HCT116 (cell line): ENCODE measurements around the gene ITPKB. TPM values are rescaled to one million over a fixed set of nuclear protein-coding genes. Genes with fewer than 3 reads are reported as not detected.

Source experiments
- ATAC-seq: fragments of 200-7000 bp; cut with Tn5 transposase; 2 replicates; pipeline ENCODE4 v1.9.1; 2020; ENCODE audit warnings: mild to moderate bottlenecking, moderate library complexity
- BruUV-seq: library from RNA; stranded (reverse); fragments of 400-500 nt; replicated peaks from 2 replicates; lab custom pipeline; 2021; lab: Mats Ljungman, UMichigan
- CTCF ChIA-PET: fragments of 300-600 bp; sonication (Branson Sonifier 250); formaldehyde crosslinking; loops from one replicate; lab custom pipeline; 2021; ENCODE audit warnings: antibody characterized with exemption; lab: Charles Lee
- POLR2A ChIA-PET: fragments of 300-600, 350-600 bp; sonication (Branson Sonifier 250); formaldehyde crosslinking; loops from one replicate; lab custom pipeline; 2021; ENCODE audit warnings: antibody characterized with exemption; lab: Charles Lee
- RAD21 ChIA-PET, 2 experiments: fragments of 300-600 bp; sonication (Branson Sonifier 250); formaldehyde crosslinking; loops; one replicate each; lab custom pipeline; 2023; ENCODE audit warnings: low total read pairs in 2 of 2; ENCODE audit not compliant: uncharacterized antibody in 2 of 2, unreplicated experiment in 2 of 2, low non-redundant PET in 1 of 2; lab: Charles Lee
- DNase-seq: peaks from one replicate; pipeline ENCODE4 v3.0.0-alpha.2; 2010; ENCODE audit warnings: low read depth, low spot score
- H2AFZ ChIP-seq: fragments of 200-600 bp; shearing (Covaris generic), sonication (generic); 2 replicates; pipeline ENCODE4 v1.6.1; 2017; ENCODE audit warnings: low read depth, mixed run types, mixed read lengths, antibody characterized with exemption, low read length; ENCODE audit not compliant: poor library complexity, severe bottlenecking
- H3K27ac ChIP-seq: 2 replicates; pipeline ENCODE4 v1.5.1; 2012; ENCODE audit warnings: low read depth, low read length
- H3K27me3 ChIP-seq: fragments of 200-600 bp; sonication (generic); 2 replicates; pipeline ENCODE4 v1.6.1; 2016; ENCODE audit warnings: mixed run types, low read length, mixed read lengths; ENCODE audit not compliant: insufficient read depth
- H3K36me3 ChIP-seq, 2 experiments: fragments of 200-500 bp in 1 of 2; fragments of 200-600 bp in 1 of 2; sonication (Bioruptor generic) in 1 of 2; sonication (generic) in 1 of 2; 2 replicates each; pipeline versions ENCODE4 v1.5.1 to v1.6.1; 2014 to 2016; ENCODE audit warnings: low read length in 2 of 2, inconsistent platforms in 1 of 2, mixed read lengths in 1 of 2, mixed run types in 1 of 2; ENCODE audit not compliant: insufficient read depth in 2 of 2, control insufficient read depth in 1 of 2
- H3K4me1 ChIP-seq, 2 experiments: fragments of 200-600 bp in 1 of 2; sonication (generic) in 1 of 2; 2 replicates each; pipeline versions ENCODE4 v1.5.1 to v1.6.1; 2012 to 2017; ENCODE audit warnings: low read length in 2 of 2, inconsistent platforms in 1 of 2, mild to moderate bottlenecking in 1 of 2, mixed read lengths in 1 of 2, mixed run types in 1 of 2, moderate library complexity in 1 of 2; ENCODE audit not compliant: insufficient read depth in 2 of 2, control insufficient read depth in 1 of 2
- H3K4me2 ChIP-seq: fragments of 200-600 bp; sonication (generic); 2 replicates; pipeline ENCODE4 v1.6.1; 2017; ENCODE audit warnings: mixed run types, low read length, mixed read lengths
- H3K4me3 ChIP-seq, 2 experiments: fragments of 200-600 bp in 1 of 2; sonication (generic) in 1 of 2; replicated peaks in 1 of 2; 2 replicates each; pipeline ENCODE4 v1.5.1; 2011 to 2016; ENCODE audit warnings: low read length in 2 of 2, control low read depth in 1 of 2, low read depth in 1 of 2, mild to moderate bottlenecking in 1 of 2, mixed read lengths in 1 of 2, mixed run types in 1 of 2
- H3K79me2 ChIP-seq: fragments of 200-600 bp; sonication (generic); 2 replicates; pipeline ENCODE4 v1.6.1; 2017; ENCODE audit warnings: mild to moderate bottlenecking, mixed run types, low read length, moderate library complexity, mixed read lengths; ENCODE audit not compliant: insufficient read depth
- H3K9ac ChIP-seq: fragments of 200-600 bp; sonication (generic); 2 replicates; pipeline ENCODE4 v1.6.1; 2016; ENCODE audit warnings: low read length, mixed read lengths
- H3K9me2 ChIP-seq: fragments of 200-600 bp; sonication (generic), shearing (Covaris generic); 2 replicates; pipeline ENCODE4 v1.6.1; 2017; ENCODE audit warnings: mixed run types, mild to moderate bottlenecking, moderate library complexity; ENCODE audit not compliant: insufficient read depth
- H3K9me3 ChIP-seq, 2 experiments: fragments of 200-500 bp in 1 of 2; fragments of 200-600 bp in 1 of 2; sonication (Bioruptor generic) in 1 of 2; sonication (generic) in 1 of 2; 2 replicates each; pipeline ENCODE4 v1.6.1; 2014 to 2017; ENCODE audit warnings: low read length in 2 of 2, mixed read lengths in 2 of 2, inconsistent platforms in 1 of 2, low read depth in 1 of 2, mild to moderate bottlenecking in 1 of 2, mixed run types in 1 of 2, moderate library complexity in 1 of 2; ENCODE audit not compliant: control insufficient read depth in 1 of 2, insufficient read depth in 1 of 2
- H4K20me1 ChIP-seq: fragments of 200-600 bp; sonication (generic), shearing (Covaris generic); 2 replicates; pipeline ENCODE4 v1.6.1; 2017; ENCODE audit warnings: mixed run types, mild to moderate bottlenecking, moderate library complexity; ENCODE audit not compliant: insufficient read depth
- ATF3 ChIP-seq: IDR thresholded peaks from 2 replicates; pipeline ENCODE4 v1.6.1; 2012
- CBX3 ChIP-seq: IDR thresholded peaks from 2 replicates; pipeline ENCODE4 v1.6.1; 2012; ENCODE audit warnings: low read depth
- EZH2 ChIP-seq: fragments of 200-600 bp; sonication (generic); IDR thresholded peaks from 2 replicates; pipeline ENCODE4 v1.6.1; 2017; ENCODE audit warnings: antibody characterized with exemption, mixed run types
- JUND ChIP-seq: IDR thresholded peaks from 2 replicates; pipeline ENCODE4 v1.6.1; 2012
- MAX ChIP-seq: IDR thresholded peaks from 2 replicates; pipeline ENCODE4 v1.6.1; 2012
- REST ChIP-seq: IDR thresholded peaks from 2 replicates; pipeline ENCODE4 v1.6.1; 2012; ENCODE audit warnings: low read depth
- TCF7L2 ChIP-seq: IDR thresholded peaks from 2 replicates; pipeline ENCODE4 v1.7.0; 2011; ENCODE audit warnings: borderline replicate concordance, inconsistent platforms; ENCODE audit not compliant: insufficient read depth, insufficient read length; ENCODE audit errors: extremely low read depth
- intact Hi-C: fragments of 100-400 bp; cut with micrococcal nuclease; formaldehyde crosslinking; loops from 2 replicates; pipeline ENCODE4 v1.10.0; 2022
- total RNA-seq: library from RNA; stranded (reverse); gene quantifications from one replicate; pipeline ENCODE4 v1.2.1, GENCODE V29; 2021; ENCODE audit not compliant: unreplicated experiment

ITPKB gene
- total RNA-seq, 1 experiment from 2014 or later, result 4.4 TPM

GRCh38 chr1:226672339-226672762, 66.7 kb downstream of the ITPKB start:
- Histone ChIP-seq H3K9me3 (no peaks in the 10 kb centered on the region), H3K9me2 (no peaks in the 10 kb centered on the region), H4K20me1 (no peaks in the 10 kb centered on the region), H3K27ac (no peak overlapping the region), H3K4me1 (peaks cover 3 to 15% of the 10 kb centered on the region in 2 experiments; a peak in 2 of 4 replicates), H3K36me3 (no peaks in the 10 kb centered on the region), H3K79me2 (no peaks in the 10 kb centered on the region), H3K4me2 (no peak overlapping the region), H3K4me3 (no peak overlapping the region), H2AFZ (no peak overlapping the region), H3K9ac (no peak overlapping the region), H3K27me3 (no peaks in the 10 kb centered on the region)
- ChIA-PET CTCF (no interaction called here), POLR2A (no interaction called here)
- intact Hi-C loops, result no loop called here
- BruUV-seq, result no TSS peak
- no peak for DNase-seq
- ATAC-seq, result no peak
- TF ChIP-seq REST (no peak), EZH2 (no peak), CBX3 (no peak), MAX (no peak), ATF3 (no peak), TCF7L2 (no peak), JUND (no peak)
- TF ChIP-seq, all 23 proteins: peak for 0
- RAD21 ChIA-PET, result no interaction called here
